Measurements from ENCODE around the gene HLCS.

HLCS gene

GRCh38 chr21:36704281-36704957 lies 262.1 kb downstream of the HLCS start:
- peaks cover 100% of the 10 kb centered on the region for H3K27me3 ChIP-seq (ENCODE audit: insufficient read depth, low read length)
- H3K9me3 ChIP-seq (ENCODE audit: insufficient read depth, low read depth, low read length), result no peaks in the 10 kb centered on the region
- 2% methylated on average over 49 of the region's 49 CpGs for WGBS
- no peak overlapping the region for H3K9ac ChIP-seq (ENCODE audit: low read depth, low read length)
- no peak overlapping the region for H3K27ac ChIP-seq (ENCODE audit: low read depth, low read length)
- H3K36me3 ChIP-seq (ENCODE audit: insufficient read depth, low read length), result no peaks in the 10 kb centered on the region
- peak overlapping the region; percentile 14; the same call in 1 of the 2 replicates for H3K4me3 ChIP-seq (ENCODE audit: low read length)
- H3K4me1 ChIP-seq (ENCODE audit: insufficient read depth, low read length), result peaks cover 41% of the 10 kb centered on the region

GRCh38 chr21:36703626-36704280 lies 262.7 kb downstream of the HLCS start:
- no peaks in the 10 kb centered on the region for H3K9me3 ChIP-seq (ENCODE audit: insufficient read depth, low read depth, low read length)
- WGBS, result 20% methylated on average over 11 of the region's 15 CpGs
- H3K27ac ChIP-seq (ENCODE audit: low read depth, low read length), result no peak overlapping the region
- peaks cover 100% of the 10 kb centered on the region for H3K27me3 ChIP-seq (ENCODE audit: insufficient read depth, low read length)
- peaks cover 41% of the 10 kb centered on the region for H3K4me1 ChIP-seq (ENCODE audit: insufficient read depth, low read length)
- no peaks in the 10 kb centered on the region for H3K36me3 ChIP-seq (ENCODE audit: insufficient read depth, low read length)
- no peak overlapping the region for H3K4me3 ChIP-seq (ENCODE audit: low read length)
- H3K9ac ChIP-seq (ENCODE audit: low read depth, low read length), result no peak overlapping the region

GRCh38 chr21:36703123-36703522 lies 263.3 kb downstream of the HLCS start:
- H3K9me3 ChIP-seq (ENCODE audit: insufficient read depth, low read depth, low read length), result no peaks in the 10 kb centered on the region
- H3K36me3 ChIP-seq (ENCODE audit: insufficient read depth, low read length), result no peaks in the 10 kb centered on the region
- H3K4me1 ChIP-seq (ENCODE audit: insufficient read depth, low read length), result peaks cover 41% of the 10 kb centered on the region
- 24% methylated on average over 3 of the region's 3 CpGs for WGBS
- peaks cover 100% of the 10 kb centered on the region for H3K27me3 ChIP-seq (ENCODE audit: insufficient read depth, low read length)
- no peak overlapping the region for H3K4me3 ChIP-seq (ENCODE audit: low read length)
- no peak overlapping the region for H3K9ac ChIP-seq (ENCODE audit: low read depth, low read length)
- H3K27ac ChIP-seq (ENCODE audit: low read depth, low read length), result no peak overlapping the region

GRCh38 chr21:36702622-36702968 lies 263.9 kb downstream of the HLCS start:
- Histone ChIP-seq H3K4me1 (ENCODE audit: insufficient read depth, low read length) (peaks cover 40% of the 10 kb centered on the region), H3K4me3 (ENCODE audit: low read length) (no peak overlapping the region), H3K27me3 (ENCODE audit: insufficient read depth, low read length) (peaks cover 100% of the 10 kb centered on the region), H3K36me3 (ENCODE audit: insufficient read depth, low read length) (no peaks in the 10 kb centered on the region), H3K9me3 (ENCODE audit: insufficient read depth, low read depth, low read length) (no peaks in the 10 kb centered on the region), H3K9ac (ENCODE audit: low read depth, low read length) (no peak overlapping the region), H3K27ac (ENCODE audit: low read depth, low read length) (no peak overlapping the region)
- 9% methylated on average over 6 of the region's 6 CpGs for WGBS

- no peaks in the 10 kb centered on the region for H3K9me3 ChIP-seq (ENCODE audit: insufficient read depth, low read depth, low read length)
- H3K27me3 ChIP-seq (ENCODE audit: insufficient read depth, low read length), result peaks cover 100% of the 10 kb centered on the region
- H3K4me3 ChIP-seq (ENCODE audit: low read length), result peak overlapping the region; percentile 30
- no peak overlapping the region for H3K27ac ChIP-seq (ENCODE audit: low read depth, low read length)
- no peak overlapping the region for H3K9ac ChIP-seq (ENCODE audit: low read depth, low read length)
- no peaks in the 10 kb centered on the region for H3K36me3 ChIP-seq (ENCODE audit: insufficient read depth, low read length)
- WGBS, result 3% methylated on average over 26 of the region's 26 CpGs
- peaks cover 34% of the 10 kb centered on the region for H3K4me1 ChIP-seq (ENCODE audit: insufficient read depth, low read length)
Measured at GRCh38 chr21:36701756-36702621, 264.5 kb downstream of the HLCS start.

GRCh38 chr21:36700971-36701755 lies 265.3 kb downstream of the HLCS start:
- Histone ChIP-seq H3K27ac (ENCODE audit: low read depth, low read length) (no peak overlapping the region), H3K9ac (ENCODE audit: low read depth, low read length) (no peak overlapping the region), H3K9me3 (ENCODE audit: insufficient read depth, low read depth, low read length) (no peaks in the 10 kb centered on the region), H3K27me3 (ENCODE audit: insufficient read depth, low read length) (peaks cover 100% of the 10 kb centered on the region), H3K36me3 (ENCODE audit: insufficient read depth, low read length) (no peaks in the 10 kb centered on the region), H3K4me1 (ENCODE audit: insufficient read depth, low read length) (peaks cover 34% of the 10 kb centered on the region), H3K4me3 (ENCODE audit: low read length) (peak overlapping the region; percentile 30)
- WGBS, result 1% methylated on average over 65 of the region's 65 CpGs
